IMR-90 (cell line): Measurements from ENCODE around the gene ACSS2. TPM values are rescaled to one million over a fixed set of nuclear protein-coding genes. Genes with fewer than 3 reads are reported as not detected.

Experiments
- ATAC-seq: fragments of 200-7000 bp; cut with Tn5 transposase; 2 replicates; pipeline ENCODE4 v1.9.1; 2020; ENCODE audit warnings: low read depth, mild to moderate bottlenecking, moderate library complexity
- BruUV-seq: library from RNA; stranded (reverse); fragments of 400-500 nt; replicated peaks from 2 replicates; lab custom pipeline; 2021; lab: Mats Ljungman, UMichigan
- CTCF ChIA-PET: fragments of 300-600 bp; formaldehyde crosslinking; extraction: SDS; loops from one replicate; lab custom pipeline; 2021; ENCODE audit warnings: antibody characterized with exemption; lab: Yijun Ruan, JAX
- POLR2A ChIA-PET: fragments of 300-600 bp; sonication (Branson Sonifier 250); formaldehyde crosslinking; loops from one replicate; lab custom pipeline; 2022; ENCODE audit warnings: antibody characterized with exemption; ENCODE audit not compliant: unreplicated experiment; lab: Charles Lee
- DNase-seq: peaks from one replicate; pipeline ENCODE4 v3.0.0; 2013
- H2AFZ ChIP-seq: replicated peaks from 2 replicates; pipeline ENCODE3; 2013; ENCODE audit warnings: low read length, mild to moderate bottlenecking; ENCODE audit not compliant: poor library complexity
- H2AK5ac ChIP-seq: 2 replicates; pipeline ENCODE4 v1.6.1; 2013; ENCODE audit warnings: low read depth, low read length, inconsistent platforms
- H2AK9ac ChIP-seq: replicated peaks from 2 replicates; pipeline ENCODE3; 2013; ENCODE audit warnings: mild to moderate bottlenecking, low read depth, low read length, moderate library complexity; ENCODE audit not compliant: poor library complexity
- H2BK120ac ChIP-seq: 2 replicates; pipeline ENCODE4 v1.6.1; 2013; ENCODE audit warnings: low read depth, low read length, inconsistent platforms
- H2BK15ac ChIP-seq: 3 replicates; pipeline ENCODE4 v1.6.1; 2013; ENCODE audit warnings: low read depth, low read length, inconsistent platforms
- H2BK20ac ChIP-seq: 2 replicates; pipeline ENCODE4 v1.6.1; 2013; ENCODE audit warnings: low read depth, mild to moderate bottlenecking, inconsistent platforms, low read length, moderate library complexity
- H2BK5ac ChIP-seq: 2 replicates; pipeline ENCODE4 v1.6.1; 2013; ENCODE audit warnings: mild to moderate bottlenecking, low read depth, low read length, inconsistent platforms; ENCODE audit not compliant: poor library complexity, severe bottlenecking
- H3K14ac ChIP-seq: replicated peaks from 2 replicates; pipeline ENCODE4 v1.6.1; 2013; ENCODE audit warnings: low read depth, low read length, inconsistent platforms
- H3K18ac ChIP-seq: 2 replicates; pipeline ENCODE4 v1.6.1; 2013; ENCODE audit warnings: low read depth, low read length, control low read depth
- H3K23ac ChIP-seq: 2 replicates; pipeline ENCODE4 v1.6.1; 2013; ENCODE audit warnings: low read depth, low read length, inconsistent platforms
- H3K27ac ChIP-seq: 2 replicates; pipeline ENCODE4 v1.5.1; 2013; ENCODE audit warnings: mild to moderate bottlenecking, control low read depth, low read length; ENCODE audit not compliant: insufficient read depth
- H3K27me3 ChIP-seq: 2 replicates; pipeline ENCODE4 v1.6.1; 2013; ENCODE audit warnings: low read length; ENCODE audit not compliant: control insufficient read depth, insufficient read depth
- H3K36me3 ChIP-seq: 2 replicates; pipeline ENCODE4 v1.6.1; 2013; ENCODE audit warnings: low read length, mixed read lengths; ENCODE audit not compliant: control insufficient read depth, insufficient read depth
- H3K4ac ChIP-seq: 2 replicates; pipeline ENCODE4 v1.6.1; 2013; ENCODE audit warnings: low read depth, low read length, inconsistent platforms
- H3K4me1 ChIP-seq: 2 replicates; pipeline ENCODE4 v1.6.1; 2013; ENCODE audit warnings: low read length, mixed read lengths; ENCODE audit not compliant: control insufficient read depth, insufficient read depth
- H3K4me2 ChIP-seq: 2 replicates; pipeline ENCODE4 v1.6.1; 2013; ENCODE audit warnings: low read depth, mild to moderate bottlenecking, control low read depth, low read length, moderate library complexity
- H3K4me3 ChIP-seq: 2 replicates; pipeline ENCODE4 v1.5.1; 2013; ENCODE audit warnings: low read depth, mild to moderate bottlenecking, control low read depth, low read length, moderate library complexity; ENCODE audit not compliant: insufficient read depth
- H3K56ac ChIP-seq: 2 replicates; pipeline ENCODE4 v1.6.1; 2013; ENCODE audit warnings: low read length, inconsistent platforms; ENCODE audit not compliant: insufficient read depth; ENCODE audit errors: extremely low read depth
- H3K79me1 ChIP-seq, 2 experiments: 2 replicates each; pipeline ENCODE4 v1.6.1; 2013; ENCODE audit warnings: low read length in 2 of 2, inconsistent platforms in 1 of 2, low read depth in 1 of 2
- H3K9ac ChIP-seq: 2 replicates; pipeline ENCODE4 v1.6.1; 2013; ENCODE audit warnings: low read depth, low read length, control low read depth
- H3K9me1 ChIP-seq: 2 replicates; pipeline ENCODE4 v1.6.1; 2013; ENCODE audit warnings: low read length, inconsistent platforms; ENCODE audit not compliant: insufficient read depth
- H3K9me3 ChIP-seq: 2 replicates; pipeline ENCODE4 v1.6.1; 2013; ENCODE audit warnings: low read length; ENCODE audit not compliant: control insufficient read depth, insufficient read depth
- H4K20me1 ChIP-seq: 2 replicates; pipeline ENCODE4 v1.6.1; 2013; ENCODE audit warnings: low read length, inconsistent platforms; ENCODE audit not compliant: insufficient read depth
- H4K5ac ChIP-seq: 2 replicates; pipeline ENCODE4 v1.6.1; 2013; ENCODE audit warnings: mild to moderate bottlenecking, low read depth, low read length, control low read depth
- H4K8ac ChIP-seq, 2 experiments: 2 replicates each; pipeline ENCODE4 v1.6.1; 2013; ENCODE audit warnings: low read depth in 2 of 2, low read length in 2 of 2, control low read depth in 1 of 2, inconsistent platforms in 1 of 2
- H4K91ac ChIP-seq: 2 replicates; pipeline ENCODE4 v1.6.1; 2013; ENCODE audit warnings: low read depth, low read length, inconsistent platforms; ENCODE audit not compliant: insufficient read depth
- BHLHE40 ChIP-seq: fragments of 150-350 bp; IDR thresholded peaks from 2 replicates; pipeline ENCODE4 v1.6.1; 2016; ENCODE audit warnings: mild to moderate bottlenecking, low read depth, low read length
- CHD1 ChIP-seq: IDR thresholded peaks from 2 replicates; pipeline ENCODE4 v1.6.1; 2012; ENCODE audit warnings: low read depth, low read length, improper control_type of control experiment
- FOS ChIP-seq: fragments of 150-350 bp; IDR thresholded peaks from 2 replicates; pipeline ENCODE4 v1.6.1; 2016; ENCODE audit warnings: low read depth, low read length
- MAFK ChIP-seq: IDR thresholded peaks from 2 replicates; pipeline ENCODE4 v1.6.1; 2012; ENCODE audit warnings: low read depth, low read length, improper control_type of control experiment
- MAZ ChIP-seq: IDR thresholded peaks from 2 replicates; pipeline ENCODE4 v1.6.1; 2012; ENCODE audit warnings: low read depth, mild to moderate bottlenecking, low read length, improper control_type of control experiment, moderate library complexity, borderline replicate concordance
- MXI1 ChIP-seq: IDR thresholded peaks from 2 replicates; pipeline ENCODE4 v1.6.1; 2012; ENCODE audit warnings: low read depth, mild to moderate bottlenecking, low read length, moderate library complexity, borderline replicate concordance
- NFE2L2 ChIP-seq: fragments of 150-350 bp; IDR thresholded peaks from 2 replicates; pipeline ENCODE4 v1.6.1; 2016; ENCODE audit warnings: low read depth, mild to moderate bottlenecking, low read length
- RAD21 ChIP-seq: IDR thresholded peaks from 2 replicates; pipeline ENCODE4 v1.6.1; 2012; ENCODE audit warnings: low read length, improper control_type of control experiment
- RCOR1 ChIP-seq: IDR thresholded peaks from 2 replicates; pipeline ENCODE4 v1.6.1; 2012; ENCODE audit warnings: mild to moderate bottlenecking, low read length, improper control_type of control experiment; ENCODE audit not compliant: insufficient replicate concordance
- RFX5 ChIP-seq: IDR thresholded peaks from 2 replicates; pipeline ENCODE4 v1.8.0; 2012; ENCODE audit warnings: low read depth, mild to moderate bottlenecking, low read length, moderate library complexity
- SMC3 ChIP-seq: fragments of 150-350 bp; IDR thresholded peaks from 2 replicates; pipeline ENCODE4 v1.6.1; 2016; ENCODE audit warnings: low read depth, mild to moderate bottlenecking, antibody characterized with exemption, low read length, moderate library complexity
- WGBS, 2 experiments: methylation state at CpG; one replicate each; pipeline versions ENCODE4 v1.1.5 to v1.1.7; 2013; ENCODE audit warnings: missing lambda C conversion rate in 2 of 2; ENCODE audit not compliant: insufficient read length in 1 of 2; ENCODE audit errors: extremely low coverage in 2 of 2; 5-methylcytosine and 5-hydroxymethylcytosine counted together
- dilution Hi-C: fragments of 300-500 bp; cut with HindIII; formaldehyde crosslinking; loops from one replicate; pipeline ENCODE4 v1.14.3; 2018; ENCODE audit warnings: low sequenced_read_pairs; ENCODE audit not compliant: unreplicated experiment
- in situ Hi-C: fragments of 300-500 bp; cut with MboI; formaldehyde crosslinking; loops from 3 replicates; pipeline ENCODE4 v1.14.3; 2019; ENCODE audit warnings: low sequenced_read_pairs, inconsistent platforms, mixed read lengths
- intact Hi-C: fragments of 100-400 bp; cut with micrococcal nuclease; formaldehyde crosslinking; loops from 2 replicates; pipeline ENCODE4 v1.10.0; 2022
- polyA plus RNA-seq, 3 experiments: library from polyadenylated mRNA; depleted of rRNA; stranded (reverse); fragments of >200 nt; gene quantifications; 2 replicates each; pipeline ENCODE4 v1.2.3, GENCODE V29; 2012; ENCODE audit warnings: low replicate concordance in 1 of 3
- total RNA-seq: library from RNA; depleted of rRNA; stranded (reverse); fragments of >200 nt; gene quantifications from 2 replicates; pipeline ENCODE4 v1.2.3, GENCODE V29; 2012
- TF ChIP-seq, protein P1 (sequence below): fragments of 150-350 bp; IDR thresholded peaks from 2 replicates; pipeline ENCODE4 v1.6.1; 2016; ENCODE audit warnings: low read depth, mild to moderate bottlenecking, low read length, moderate library complexity, borderline replicate concordance
- TF ChIP-seq, protein P2 (sequence below): fragments of 150-350 bp; IDR thresholded peaks from 2 replicates; pipeline ENCODE4 v1.6.1; 2017; ENCODE audit warnings: mild to moderate bottlenecking, antibody characterized with exemption, low read length, low read depth
- TF ChIP-seq, protein P3 (sequence below): conservative IDR thresholded peaks from 2 replicates; pipeline ENCODE4 v1.5.1; 2012; ENCODE audit warnings: mild to moderate bottlenecking, low read depth, low read length, improper control_type of control experiment

The ACSS2 gene
- total and polyA plus RNA-seq, 2 of the 4 experiments (the other 2 are of a cell fraction), result 26.9 to 46.4 TPM

DNA sequence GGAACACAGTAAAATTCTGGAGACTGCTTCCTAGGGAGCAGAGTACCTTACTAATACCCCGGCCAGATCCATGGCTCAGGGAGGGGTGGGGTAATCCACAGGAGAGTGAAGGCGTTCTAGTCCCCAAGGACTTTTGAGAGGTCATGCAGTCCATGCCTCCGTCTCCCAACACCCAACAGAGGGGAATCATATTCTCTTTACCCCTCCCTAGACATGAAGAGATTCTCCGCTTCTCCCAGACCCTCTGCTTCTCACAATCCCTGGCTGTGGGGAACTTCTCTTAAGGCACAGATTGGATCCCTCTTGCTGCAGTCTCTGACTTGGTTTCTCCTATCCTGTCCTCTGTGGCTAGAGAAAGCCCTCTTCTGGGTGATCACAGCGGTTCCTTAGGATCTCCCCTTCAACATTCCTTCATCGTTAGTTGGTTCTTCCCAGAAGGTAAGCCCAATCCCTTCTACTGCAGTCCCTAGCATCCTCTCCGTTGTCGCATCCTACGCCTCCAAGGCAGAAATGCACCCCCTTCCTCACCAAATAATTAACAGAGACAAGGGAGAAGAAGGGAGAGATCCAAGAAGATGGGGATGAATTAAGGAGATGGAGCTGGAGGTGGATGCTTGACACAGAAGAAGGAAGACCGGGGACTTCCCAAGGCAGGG is 4.3 kb upstream of the ACSS2 start:
- peak overlapping the region; percentile 77 for H2AK9ac ChIP-seq
- no peak overlapping the region for H2BK5ac ChIP-seq
- peak overlapping the region; percentile 97 for H3K4me2 ChIP-seq
- CTCF ChIA-PET, result interaction anchor here (0.9 to 3.3 kb wide), 2 partner anchors 76 to 83 kb away, joined by 3 to 19 read pairs; partner anchors contain the start of genes GSS and MYH7B
- in situ Hi-C loops, result loop anchor here (5.0 to 25.0 kb wide), 2 partner anchors 85 to 390 kb away; partner anchors contain the start of genes GSS and MYH7B
- peaks cover 20% of the 10 kb centered on the region for H3K9me1 ChIP-seq
- no peaks in the 10 kb centered on the region for H3K36me3 ChIP-seq
- peak overlapping the region; percentile 12; the same call in 1 of the 2 replicates for H2BK20ac ChIP-seq
- H3K9me3 ChIP-seq, result no peaks in the 10 kb centered on the region
- peaks cover 14% of the 10 kb centered on the region for H3K4me1 ChIP-seq
- H2AFZ ChIP-seq, result peak overlapping the region; percentile 94
- H3K56ac ChIP-seq, result peak overlapping the region; percentile 77
- peak overlapping the region; percentile 46 to 74; a peak in 3 of 4 replicates for H4K8ac ChIP-seq
- peaks cover 13 to 46% of the 10 kb centered on the region in 2 experiments for H3K79me1 ChIP-seq
- DNase-seq (no peak), ATAC-seq (no peak)
- peak overlapping the region; percentile 62 for H3K4me3 ChIP-seq
- no peaks in the 10 kb centered on the region for H3K27me3 ChIP-seq
- WGBS, 2 experiments, result no CpG with 5 or more reads among the region's 10 CpGs
- peak overlapping the region; percentile 40 for H4K91ac ChIP-seq
- peak overlapping the region; percentile 67 for H3K4ac ChIP-seq
- intact Hi-C loops, result loop anchor here (5.0 to 10.0 kb wide), 4 partner anchors 130 to 403 kb away; partner anchors contain the start of gene MMP24OS
- peak overlapping the region; percentile 18; the same call in 1 of the 2 replicates for H3K27ac ChIP-seq
- H3K18ac ChIP-seq, result peak overlapping the region; percentile 34
- no peaks in the 10 kb centered on the region; the same call in 1 of the 2 replicates for H4K20me1 ChIP-seq
- H3K14ac ChIP-seq, result peak overlapping the region; percentile 93
- H3K23ac ChIP-seq, result peak overlapping the region; percentile 69
- POLR2A ChIA-PET, result no interaction called here
- H2BK15ac ChIP-seq, result no peak overlapping the region; the same call in 2 of the 3 replicates
- TF ChIP-seq, protein P1, sequence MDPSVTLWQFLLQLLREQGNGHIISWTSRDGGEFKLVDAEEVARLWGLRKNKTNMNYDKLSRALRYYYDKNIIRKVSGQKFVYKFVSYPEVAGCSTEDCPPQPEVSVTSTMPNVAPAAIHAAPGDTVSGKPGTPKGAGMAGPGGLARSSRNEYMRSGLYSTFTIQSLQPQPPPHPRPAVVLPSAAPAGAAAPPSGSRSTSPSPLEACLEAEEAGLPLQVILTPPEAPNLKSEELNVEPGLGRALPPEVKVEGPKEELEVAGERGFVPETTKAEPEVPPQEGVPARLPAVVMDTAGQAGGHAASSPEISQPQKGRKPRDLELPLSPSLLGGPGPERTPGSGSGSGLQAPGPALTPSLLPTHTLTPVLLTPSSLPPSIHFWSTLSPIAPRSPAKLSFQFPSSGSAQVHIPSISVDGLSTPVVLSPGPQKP, result no peak
- TF ChIP-seq MXI1 (no peak), RFX5 (no peak), MAFK (no peak), FOS (no peak), NFE2L2 (no peak), RAD21 (no peak), CHD1 (no peak), RCOR1 (no peak), MAZ (no peak), BHLHE40 (no peak), SMC3 (no peak)
- TF ChIP-seq, protein P2, sequence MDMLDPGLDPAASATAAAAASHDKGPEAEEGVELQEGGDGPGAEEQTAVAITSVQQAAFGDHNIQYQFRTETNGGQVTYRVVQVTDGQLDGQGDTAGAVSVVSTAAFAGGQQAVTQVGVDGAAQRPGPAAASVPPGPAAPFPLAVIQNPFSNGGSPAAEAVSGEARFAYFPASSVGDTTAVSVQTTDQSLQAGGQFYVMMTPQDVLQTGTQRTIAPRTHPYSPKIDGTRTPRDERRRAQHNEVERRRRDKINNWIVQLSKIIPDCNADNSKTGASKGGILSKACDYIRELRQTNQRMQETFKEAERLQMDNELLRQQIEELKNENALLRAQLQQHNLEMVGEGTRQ, result no peak
- TF ChIP-seq, protein P3, sequence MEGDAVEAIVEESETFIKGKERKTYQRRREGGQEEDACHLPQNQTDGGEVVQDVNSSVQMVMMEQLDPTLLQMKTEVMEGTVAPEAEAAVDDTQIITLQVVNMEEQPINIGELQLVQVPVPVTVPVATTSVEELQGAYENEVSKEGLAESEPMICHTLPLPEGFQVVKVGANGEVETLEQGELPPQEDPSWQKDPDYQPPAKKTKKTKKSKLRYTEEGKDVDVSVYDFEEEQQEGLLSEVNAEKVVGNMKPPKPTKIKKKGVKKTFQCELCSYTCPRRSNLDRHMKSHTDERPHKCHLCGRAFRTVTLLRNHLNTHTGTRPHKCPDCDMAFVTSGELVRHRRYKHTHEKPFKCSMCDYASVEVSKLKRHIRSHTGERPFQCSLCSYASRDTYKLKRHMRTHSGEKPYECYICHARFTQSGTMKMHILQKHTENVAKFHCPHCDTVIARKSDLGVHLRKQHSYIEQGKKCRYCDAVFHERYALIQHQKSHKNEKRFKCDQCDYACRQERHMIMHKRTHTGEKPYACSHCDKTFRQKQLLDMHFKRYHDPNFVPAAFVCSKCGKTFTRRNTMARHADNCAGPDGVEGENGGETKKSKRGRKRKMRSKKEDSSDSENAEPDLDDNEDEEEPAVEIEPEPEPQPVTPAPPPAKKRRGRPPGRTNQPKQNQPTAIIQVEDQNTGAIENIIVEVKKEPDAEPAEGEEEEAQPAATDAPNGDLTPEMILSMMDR, result no peak
- peak overlapping the region; percentile 52 for H2AK5ac ChIP-seq
- peak overlapping the region; percentile 85 for H3K9ac ChIP-seq
- dilution Hi-C loops, result no loop called here
- peak overlapping the region; percentile 29 for H2BK120ac ChIP-seq
- no TSS peak for BruUV-seq
- H4K5ac ChIP-seq, result peak overlapping the region; percentile 4; the same call in 1 of the 2 replicates
